Adipocyte (in vitro differentiated cells): ENCODE data around the gene ANKRD13D.

Experiments
- DNase-seq: peaks from one replicate; pipeline ENCODE4 v3.0.0-alpha.2; 2015; ENCODE audit warnings: low read depth
- H3K27me3 ChIP-seq: replicated peaks from 2 replicates; pipeline ENCODE4 v1.7.0; 2013; ENCODE audit warnings: mild to moderate bottlenecking, low read length, moderate library complexity; ENCODE audit not compliant: control insufficient read depth, insufficient read depth
- H3K36me3 ChIP-seq: 2 replicates; pipeline ENCODE4 v1.7.0; 2013; ENCODE audit warnings: low read length, mild to moderate bottlenecking, moderate library complexity; ENCODE audit not compliant: control insufficient read depth, insufficient read depth, severe bottlenecking
- H3K4me1 ChIP-seq: 2 replicates; pipeline ENCODE4 v1.7.0; 2013; ENCODE audit warnings: mild to moderate bottlenecking, low read length, moderate library complexity; ENCODE audit not compliant: control insufficient read depth, insufficient read depth
- H3K4me3 ChIP-seq: 2 replicates; pipeline ENCODE4 v1.7.0; 2013; ENCODE audit warnings: mild to moderate bottlenecking, low read length, moderate library complexity
- H3K9ac ChIP-seq: 2 replicates; pipeline ENCODE4 v1.7.0; 2013; ENCODE audit warnings: mild to moderate bottlenecking, low read length, moderate library complexity
- H3K9me3 ChIP-seq: 2 replicates; pipeline ENCODE4 v1.7.0; 2013; ENCODE audit warnings: mild to moderate bottlenecking, low read length, moderate library complexity; ENCODE audit not compliant: control insufficient read depth

The ANKRD13D gene

GRCh38 chr11:67262731-67263675, 26.1 kb upstream of the ANKRD13D start:
- DNase-seq = peak; percentile 91
- no peaks in the 10 kb centered on the region for H3K9me3 ChIP-seq
- peak overlapping the region; percentile 37 for H3K9ac ChIP-seq
- no peaks in the 10 kb centered on the region for H3K36me3 ChIP-seq
- H3K27me3 ChIP-seq = no peaks in the 10 kb centered on the region
- H3K4me3 ChIP-seq = no peak overlapping the region
- peaks cover 34% of the 10 kb centered on the region for H3K4me1 ChIP-seq

- DNase-seq = no peak
- no peaks in the 10 kb centered on the region for H3K27me3 ChIP-seq
- no peak overlapping the region for H3K4me3 ChIP-seq
- peaks cover 40% of the 10 kb centered on the region for H3K4me1 ChIP-seq
- H3K9ac ChIP-seq = no peak overlapping the region
- no peaks in the 10 kb centered on the region for H3K36me3 ChIP-seq
- no peaks in the 10 kb centered on the region for H3K9me3 ChIP-seq
These were observed 24.8 kb upstream of the ANKRD13D start for GRCh38 chr11:67264260-67264659.

GRCh38 chr11:67264877-67265632, 24.0 kb upstream of the ANKRD13D start:
- H3K4me3 ChIP-seq = no peak overlapping the region
- H3K27me3 ChIP-seq = no peaks in the 10 kb centered on the region
- peaks cover 48% of the 10 kb centered on the region for H3K4me1 ChIP-seq
- H3K9ac ChIP-seq = no peak overlapping the region
- no peaks in the 10 kb centered on the region for H3K36me3 ChIP-seq
- no peaks in the 10 kb centered on the region for H3K9me3 ChIP-seq
- DNase-seq = no peak

GRCh38 chr11:67265633-67266448, 23.3 kb upstream of the ANKRD13D start:
- Histone ChIP-seq H3K9me3 (no peaks in the 10 kb centered on the region), H3K4me3 (peak overlapping the region; percentile 50), H3K9ac (peak overlapping the region; percentile 44), H3K27me3 (no peaks in the 10 kb centered on the region), H3K4me1 (peaks cover 55% of the 10 kb centered on the region), H3K36me3 (no peaks in the 10 kb centered on the region)
- DNase-seq = peak; percentile 88

GRCh38 chr11:67266449-67267187, 22.5 kb upstream of the ANKRD13D start, which contains the start of gene GRK2:
Gene GRK2, plus strand, starts transcription at chr11:67266473. Its CDS starts 227 bp downstream, at chr11:67266700.
- no peaks in the 10 kb centered on the region for H3K9me3 ChIP-seq
- peak within 1 kb of the TSS; percentile 91 for H3K9ac ChIP-seq
- no peaks in the 10 kb centered on the region for H3K36me3 ChIP-seq

GRCh38 chr11:67267188-67268080, 21.7 kb upstream of the ANKRD13D start:
- Histone ChIP-seq H3K9ac (peak overlapping the region; percentile 91), H3K36me3 (no peaks in the 10 kb centered on the region), H3K9me3 (no peaks in the 10 kb centered on the region), H3K4me1 (peaks cover 59% of the 10 kb centered on the region), H3K27me3 (no peaks in the 10 kb centered on the region), H3K4me3 (peak overlapping the region; percentile 94)
- DNase-seq = no peak

More at GRCh38 chr11:67266449-67267187, 22.5 kb upstream of the ANKRD13D start, which contains the start of gene GRK2:
- Histone ChIP-seq H3K4me3 (peak within 1 kb of the TSS; percentile 94), H3K27me3 (no peaks in the 10 kb centered on the region), H3K4me1 (peaks cover 52% of the 10 kb centered on the region)
- DNase-seq = peak; percentile 73

DNA sequence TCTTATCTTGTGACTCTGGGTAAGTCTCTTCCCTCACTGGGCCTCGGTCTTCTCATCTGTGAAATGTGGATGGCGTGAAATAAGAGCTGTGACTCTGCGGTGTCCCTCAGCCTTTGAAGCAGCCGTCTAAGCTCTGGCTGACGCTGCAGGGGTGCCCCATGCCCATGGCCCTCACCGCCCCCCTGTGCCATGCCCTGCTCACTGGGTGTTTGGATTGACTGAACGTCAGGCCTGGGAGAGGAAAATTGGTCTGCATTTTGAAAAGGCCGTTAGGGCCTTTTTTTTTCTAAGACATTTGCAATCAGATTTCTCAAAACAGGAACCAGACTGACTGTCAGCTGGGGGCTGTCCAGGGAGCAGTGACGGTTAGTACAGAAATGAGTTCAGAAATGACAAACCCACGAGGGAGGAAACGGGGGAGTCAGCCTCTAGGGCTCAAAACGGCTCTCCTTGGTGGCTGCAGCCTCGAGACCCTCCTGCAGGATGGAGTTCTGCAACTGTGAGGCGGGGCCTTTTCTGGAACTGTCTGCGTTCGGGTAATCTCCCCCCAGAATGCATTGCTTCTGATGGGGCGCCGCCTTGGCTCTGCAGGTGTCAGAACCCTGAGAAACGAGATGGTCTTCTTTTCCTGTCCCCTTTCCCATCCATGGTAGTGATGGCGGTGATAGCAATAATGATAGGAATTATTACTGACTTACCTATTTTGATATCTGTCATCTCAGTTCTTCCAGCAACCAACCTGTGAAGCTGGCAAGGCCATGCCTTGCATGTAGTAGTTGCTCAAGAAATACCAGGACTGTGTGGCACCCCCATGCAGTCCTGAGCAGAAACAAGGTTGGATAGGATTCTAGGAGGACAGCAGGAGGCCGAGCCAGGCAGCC, 20.8 kb upstream of the ANKRD13D start:
- Histone ChIP-seq H3K27me3 (no peaks in the 10 kb centered on the region), H3K9me3 (no peaks in the 10 kb centered on the region), H3K9ac (peak overlapping the region; percentile 91), H3K36me3 (no peaks in the 10 kb centered on the region), H3K4me3 (peak overlapping the region; percentile 94), H3K4me1 (peaks cover 59% of the 10 kb centered on the region)
- DNase-seq = no peak

DNA sequence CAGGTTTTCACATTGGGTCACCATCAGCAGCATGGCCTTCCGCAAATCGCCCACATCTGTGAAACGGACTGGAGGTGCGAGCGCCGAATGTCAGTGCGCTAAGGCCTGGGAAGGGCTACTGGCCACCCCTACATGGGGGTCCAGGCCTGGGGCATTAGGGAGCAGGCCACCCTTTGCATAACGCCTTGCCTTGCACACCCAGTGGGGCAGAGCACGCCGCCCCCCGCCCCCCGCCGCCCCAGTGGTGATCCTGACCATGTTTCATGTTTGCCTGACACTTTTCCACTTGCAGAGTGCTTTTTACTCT, 20.2 kb upstream of the ANKRD13D start:
- Histone ChIP-seq H3K27me3 (no peaks in the 10 kb centered on the region), H3K9ac (peak overlapping the region; percentile 20), H3K36me3 (no peaks in the 10 kb centered on the region), H3K9me3 (no peaks in the 10 kb centered on the region), H3K4me1 (peaks cover 60% of the 10 kb centered on the region), H3K4me3 (no peak overlapping the region)
- DNase-seq = no peak
